ENCODE results near the gene PDSS2.

DNA sequence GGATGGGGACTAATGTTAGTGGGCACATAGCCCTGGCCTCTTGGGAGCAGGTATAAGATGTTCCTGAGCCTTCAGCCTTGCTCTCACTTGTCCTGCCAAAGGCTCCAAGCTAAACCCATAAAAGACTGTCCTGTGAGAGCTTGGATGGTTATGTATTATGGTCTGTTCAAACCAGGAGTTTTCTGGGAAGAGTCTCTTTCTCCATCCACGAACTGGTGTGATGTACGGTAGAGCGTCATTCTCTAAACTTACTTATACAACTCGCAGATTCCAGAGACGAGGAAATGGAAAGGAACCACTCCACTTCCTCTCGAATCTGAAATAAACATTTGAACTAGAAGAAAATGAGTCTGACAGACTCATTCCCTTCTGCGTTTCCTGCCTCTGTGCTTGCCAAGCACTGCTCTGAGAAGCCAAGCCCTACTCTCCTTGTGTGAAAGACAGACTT lies 35.9 kb upstream of the PDSS2 start:
- TF ChIP-seq CTCF (IDR thresholded peaks at IDR 0.05 in 8 of 11, conservative IDR thresholded peaks at IDR 0.05 in 3 of 11): no peak
- no peak for TF ChIP-seq POLR2A (IDR thresholded peaks at IDR 0.05)
